Smooth muscle cell (in vitro differentiated cells): ENCODE results near the gene RAB8B. TPM values are rescaled to one million over a fixed set of nuclear protein-coding genes. Genes with fewer than 3 reads are reported as not detected.

Experiments used
- DNase-seq: peaks from one replicate; lab custom pipeline; 2025; ENCODE audit not compliant: unreplicated experiment; lab: John Stamatoyannopoulos, UW
- H2AFZ ChIP-seq: fragments of 200-600 bp; sonication (generic); 2 replicates; pipeline ENCODE4 v1.6.0; 2016; ENCODE audit warnings: antibody characterized with exemption, low read depth, mild to moderate bottlenecking
- H3F3A ChIP-seq: fragments of 200-600 bp; sonication (generic); 2 replicates; pipeline ENCODE4 v1.6.0; 2017; ENCODE audit warnings: antibody characterized with exemption, low read depth
- H3K27ac ChIP-seq: fragments of 200-600 bp; sonication (generic); 2 replicates; pipeline ENCODE4 v1.5.1; 2016; ENCODE audit warnings: low read depth, mild to moderate bottlenecking
- H3K27me3 ChIP-seq: fragments of 200-600 bp; sonication (generic); 2 replicates; pipeline ENCODE4 v1.6.1; 2016; ENCODE audit warnings: low read depth, mild to moderate bottlenecking
- H3K36me3 ChIP-seq: fragments of 200-600 bp; sonication (generic); 2 replicates; pipeline ENCODE4 v1.5.1; 2016; ENCODE audit warnings: low read depth
- H3K4me1 ChIP-seq: fragments of 200-600 bp; sonication (generic); 2 replicates; pipeline ENCODE4 v1.5.1; 2016; ENCODE audit warnings: low read depth
- H3K4me2 ChIP-seq: fragments of 200-600 bp; sonication (generic); 2 replicates; pipeline ENCODE4 v1.6.0; 2016; ENCODE audit warnings: mild to moderate bottlenecking
- H3K4me3 ChIP-seq: fragments of 200-600 bp; sonication (generic); 2 replicates; pipeline ENCODE4 v1.5.1; 2016; ENCODE audit warnings: mild to moderate bottlenecking
- H3K79me2 ChIP-seq: fragments of 200-600 bp; sonication (generic); 2 replicates; pipeline ENCODE4 v1.6.0; 2016; ENCODE audit warnings: low read depth, mild to moderate bottlenecking
- H3K9ac ChIP-seq: fragments of 200-600 bp; sonication (generic); 2 replicates; pipeline ENCODE4 v1.6.0; 2016; ENCODE audit warnings: low read depth
- H3K9me3 ChIP-seq: fragments of 200-600 bp; sonication (generic); replicated peaks from 2 replicates; pipeline ENCODE4 v1.5.1; 2016; ENCODE audit warnings: low read depth
- H4K20me1 ChIP-seq: fragments of 200-600 bp; sonication (generic); 2 replicates; pipeline ENCODE4 v1.6.0; 2016; ENCODE audit warnings: low read depth
- WGBS: methylation state at CpG from one replicate; pipeline ENCODE4 v1.1.7; 2016; ENCODE audit warnings: low lambda C conversion rate; 5-methylcytosine and 5-hydroxymethylcytosine counted together
- polyA plus RNA-seq: library from polyadenylated mRNA; unstranded; fragments of >200 nt; fragmentation: Nextera tagmentation; extraction: Ambion mirVana; gene quantifications from 2 replicates; pipeline ENCODE4 v1.2.1, GENCODE V29; 2016
- total RNA-seq: library from RNA; depleted of rRNA; stranded (reverse); fragments of >200 nt; gene quantifications from 2 replicates; pipeline ENCODE4 v1.2.3, GENCODE V29; 2014
- TF ChIP-seq, protein P1 (sequence below): fragments of 200-600 bp; sonication (generic); IDR thresholded peaks from 2 replicates; pipeline ENCODE4 v1.5.1; 2017; ENCODE audit warnings: borderline replicate concordance, mild to moderate bottlenecking, antibody characterized with exemption; ENCODE audit not compliant: insufficient read depth, poor library complexity, severe bottlenecking

The RAB8B gene
- total and polyA plus RNA-seq, 2 experiments from 2014 or later, result 11.5 to 34.7 TPM

GRCh38 chr15:63225381-63225780 is 36.0 kb downstream of the RAB8B start:
- H3K9me3 ChIP-seq, result no peaks in the 10 kb centered on the region
- no peak overlapping the region for H3K4me3 ChIP-seq
- no peaks in the 10 kb centered on the region for H3K36me3 ChIP-seq
- H3K9ac ChIP-seq, result no peak overlapping the region
- no peak for DNase-seq
- 95% methylated on average over 3 of the region's 3 CpGs for WGBS
- no peak overlapping the region for H3K4me2 ChIP-seq
- H4K20me1 ChIP-seq, result peaks cover 14% of the 10 kb centered on the region
- peaks cover 4% of the 10 kb centered on the region for H3K4me1 ChIP-seq
- H3K27ac ChIP-seq, result no peak overlapping the region
- no peaks in the 10 kb centered on the region for H3F3A ChIP-seq
- H3K79me2 ChIP-seq, result no peaks in the 10 kb centered on the region
- H3K27me3 ChIP-seq, result no peaks in the 10 kb centered on the region
- TF ChIP-seq, protein P1, sequence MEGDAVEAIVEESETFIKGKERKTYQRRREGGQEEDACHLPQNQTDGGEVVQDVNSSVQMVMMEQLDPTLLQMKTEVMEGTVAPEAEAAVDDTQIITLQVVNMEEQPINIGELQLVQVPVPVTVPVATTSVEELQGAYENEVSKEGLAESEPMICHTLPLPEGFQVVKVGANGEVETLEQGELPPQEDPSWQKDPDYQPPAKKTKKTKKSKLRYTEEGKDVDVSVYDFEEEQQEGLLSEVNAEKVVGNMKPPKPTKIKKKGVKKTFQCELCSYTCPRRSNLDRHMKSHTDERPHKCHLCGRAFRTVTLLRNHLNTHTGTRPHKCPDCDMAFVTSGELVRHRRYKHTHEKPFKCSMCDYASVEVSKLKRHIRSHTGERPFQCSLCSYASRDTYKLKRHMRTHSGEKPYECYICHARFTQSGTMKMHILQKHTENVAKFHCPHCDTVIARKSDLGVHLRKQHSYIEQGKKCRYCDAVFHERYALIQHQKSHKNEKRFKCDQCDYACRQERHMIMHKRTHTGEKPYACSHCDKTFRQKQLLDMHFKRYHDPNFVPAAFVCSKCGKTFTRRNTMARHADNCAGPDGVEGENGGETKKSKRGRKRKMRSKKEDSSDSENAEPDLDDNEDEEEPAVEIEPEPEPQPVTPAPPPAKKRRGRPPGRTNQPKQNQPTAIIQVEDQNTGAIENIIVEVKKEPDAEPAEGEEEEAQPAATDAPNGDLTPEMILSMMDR, result no peak
- H2AFZ ChIP-seq, result no peak overlapping the region

DNA sequence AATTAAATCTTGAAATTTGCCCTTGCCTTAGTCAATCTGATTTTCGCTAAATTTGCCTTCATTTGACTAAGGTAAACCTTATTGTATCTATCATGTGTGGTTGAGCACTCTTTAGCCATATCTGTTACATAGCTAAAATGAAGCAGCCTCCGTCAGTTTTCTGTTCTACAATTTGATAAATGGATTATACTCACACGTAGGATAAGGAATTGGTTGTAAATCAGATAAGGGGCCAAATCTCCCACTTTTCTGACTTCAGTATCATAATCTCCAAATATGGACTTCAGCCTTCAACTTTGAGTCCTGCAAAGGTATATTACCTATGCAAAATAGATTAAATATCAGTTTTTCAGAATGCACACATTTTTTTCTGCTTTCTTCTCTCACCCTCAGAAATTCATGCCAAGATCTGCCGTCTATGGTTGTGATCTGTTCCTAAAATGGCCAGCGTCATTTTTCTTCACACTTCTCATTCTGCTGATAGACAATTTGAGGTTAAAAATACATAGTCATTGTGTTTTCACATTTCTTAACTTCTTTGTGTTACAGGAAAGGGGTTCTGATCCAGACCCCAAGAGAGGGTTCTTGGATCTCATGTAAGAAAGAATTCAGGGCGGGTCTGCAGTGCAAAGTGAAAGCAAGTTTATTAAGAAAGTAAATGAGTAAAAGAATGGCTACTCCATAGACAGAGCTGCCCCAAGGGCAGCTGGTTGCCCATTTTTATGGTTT is 36.9 kb downstream of the RAB8B start:
- H3K9ac ChIP-seq, result no peak overlapping the region
- peaks cover 13% of the 10 kb centered on the region for H4K20me1 ChIP-seq
- peaks cover 4% of the 10 kb centered on the region for H3K4me1 ChIP-seq
- H3K4me3 ChIP-seq, result no peak overlapping the region
- no peaks in the 10 kb centered on the region for H3K36me3 ChIP-seq
- H2AFZ ChIP-seq, result no peak overlapping the region
- H3K79me2 ChIP-seq, result no peaks in the 10 kb centered on the region
- TF ChIP-seq, protein P1, result no peak
- H3K9me3 ChIP-seq, result no peaks in the 10 kb centered on the region
- H3K27me3 ChIP-seq, result no peaks in the 10 kb centered on the region
- no peak overlapping the region for H3K4me2 ChIP-seq
- WGBS, result 93% methylated on average over 6 of the region's 6 CpGs
- DNase-seq, result no peak
- H3F3A ChIP-seq, result no peaks in the 10 kb centered on the region
- peak overlapping the region; percentile 14 for H3K27ac ChIP-seq

DNA sequence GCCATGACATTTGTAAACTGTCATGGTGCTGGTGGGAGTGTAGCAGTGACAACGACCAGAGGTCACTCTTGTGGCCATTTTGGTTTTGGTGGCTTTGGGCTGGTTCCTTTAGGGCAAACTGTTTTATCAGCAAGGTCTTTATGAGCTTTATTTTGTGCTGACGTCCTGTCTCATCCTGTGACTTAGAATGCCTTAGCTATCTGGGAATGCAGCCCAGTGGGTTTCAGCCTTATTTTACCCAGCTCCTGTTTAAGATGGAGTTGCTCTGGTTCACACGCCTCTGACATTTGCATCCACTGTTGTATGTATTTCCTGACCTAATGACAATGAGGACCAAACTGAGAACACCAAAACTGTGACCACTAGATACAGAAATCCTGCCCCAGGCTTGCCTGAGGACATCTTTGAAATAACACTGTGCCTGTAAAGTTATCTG is 37.6 kb downstream of the RAB8B start:
- TF ChIP-seq, protein P1, result no peak
- no peak for DNase-seq
- H3K4me1 ChIP-seq, result peaks cover 4% of the 10 kb centered on the region
- no peaks in the 10 kb centered on the region for H3F3A ChIP-seq
- no peaks in the 10 kb centered on the region for H3K9me3 ChIP-seq
- no peaks in the 10 kb centered on the region for H3K79me2 ChIP-seq
- H3K9ac ChIP-seq, result no peak overlapping the region
- H4K20me1 ChIP-seq, result peaks cover 7% of the 10 kb centered on the region
- WGBS, result 37% methylated on average over 3 of the region's 3 CpGs
- no peaks in the 10 kb centered on the region for H3K27me3 ChIP-seq
- H3K4me3 ChIP-seq, result no peak overlapping the region
- no peak overlapping the region for H3K4me2 ChIP-seq
- H3K36me3 ChIP-seq, result no peaks in the 10 kb centered on the region
- H3K27ac ChIP-seq, result peak overlapping the region; percentile 14
- no peak overlapping the region for H2AFZ ChIP-seq

DNA sequence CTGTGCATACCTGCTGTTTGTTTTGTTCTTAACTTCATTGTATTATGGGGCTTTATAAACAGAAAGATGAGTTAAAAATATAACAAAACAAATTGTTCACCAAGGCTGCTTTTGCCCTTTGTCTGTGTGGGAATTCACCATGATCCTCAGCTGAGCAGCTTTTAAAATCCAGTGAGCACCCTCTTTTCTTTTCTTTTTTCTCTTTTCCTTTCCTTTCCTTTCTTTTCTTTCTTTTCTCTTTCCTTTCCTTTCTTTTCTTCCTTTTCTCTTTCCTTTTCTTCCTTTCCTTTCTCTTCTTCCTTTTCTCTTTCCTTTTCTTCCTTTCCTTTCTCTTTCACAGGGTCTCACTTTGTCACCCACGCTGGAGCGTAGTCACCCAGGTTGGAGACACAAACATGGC is 38.3 kb downstream of the RAB8B start:
- TF ChIP-seq, protein P1, result no peak
- H3K4me3 ChIP-seq, result no peak overlapping the region
- H3K9me3 ChIP-seq, result no peaks in the 10 kb centered on the region
- H3K27ac ChIP-seq, result no peak overlapping the region
- H4K20me1 ChIP-seq, result peaks cover 3% of the 10 kb centered on the region
- H2AFZ ChIP-seq, result no peak overlapping the region
- no peaks in the 10 kb centered on the region for H3K27me3 ChIP-seq
- no peak overlapping the region for H3K4me2 ChIP-seq
- H3K9ac ChIP-seq, result no peak overlapping the region
- no peaks in the 10 kb centered on the region for H3K36me3 ChIP-seq
- 95% methylated on average over 2 of the region's 2 CpGs for WGBS
- DNase-seq, result no peak
- H3F3A ChIP-seq, result no peaks in the 10 kb centered on the region
- no peaks in the 10 kb centered on the region for H3K79me2 ChIP-seq
- peaks cover 4% of the 10 kb centered on the region for H3K4me1 ChIP-seq
